ENCODE data around the gene COQ10A. TPM values are rescaled to one million over a fixed set of nuclear protein-coding genes. Genes with fewer than 3 reads are reported as not detected.

The COQ10A gene
- 9.4 TPM for total RNA-seq
- polyA plus RNA-seq = 24.9 TPM
- long read RNA-seq, donor 1 = 0 reads
- long read RNA-seq, donor 2 = 0 reads
- long read RNA-seq, donor 3, partial matches to known transcripts = 0 of 7 reads
- long read RNA-seq, donor 3, other reads (novel, unspliced or antisense) = 0 of 7 reads
- long read RNA-seq, donor 4, partial matches to known transcripts = 0 of 1 reads
- long read RNA-seq, donor 4, other reads (novel, unspliced or antisense) = 0 of 1 reads
- long read RNA-seq, donor 5, partial matches to known transcripts = 0 of 4 reads
- long read RNA-seq, donor 5, other reads (novel, unspliced or antisense) = 0 of 4 reads
- long read RNA-seq, donor 6, partial matches to known transcripts = 0 of 5 reads
- long read RNA-seq, donor 6, other reads (novel, unspliced or antisense) = 0 of 5 reads
- long read RNA-seq, donor 7, transcript COQ10A-201 (5 exons, 1,652 nt) = major isoform, 5 of 6 reads
- long read RNA-seq, donor 7, partial matches to known transcripts = 0 of 6 reads
- long read RNA-seq, donor 7, other reads (novel, unspliced or antisense) = 0 of 6 reads
- long read RNA-seq, donor 8, partial matches to known transcripts = 0 of 1 reads
- long read RNA-seq, donor 8, other reads (novel, unspliced or antisense) = 0 of 1 reads
- long read RNA-seq, donor 9, partial matches to known transcripts = 0 of 6 reads
- long read RNA-seq, donor 9, other reads (novel, unspliced or antisense) = 0 of 6 reads
- long read RNA-seq, donor 10, transcript COQ10A-201 (5 exons, 1,652 nt) = major isoform, 5 of 6 reads
- long read RNA-seq, donor 10, partial matches to known transcripts = 0 of 6 reads
- long read RNA-seq, donor 10, other reads (novel, unspliced or antisense) = 0 of 6 reads

- H3K9me3 ChIP-seq (ENCODE audit: control insufficient read depth in 2 of 2, insufficient read depth in 1 of 2, low read length in 1 of 2) = no peaks in the 10 kb centered on the region
- DNase-seq (ENCODE audit: low read depth in 6 of 9, low spot score in 9 of 9) = peak; percentile 76 to 95 (median 85)
Measured at GRCh38 chr12:56266693-56267442, at the start of gene COQ10A. COQ10A (plus strand) TSS chr12:56266942; CDS start chr12:56267119, 177 bp downstream.

GRCh38 chr12:56219840-56220239 is 46.9 kb upstream of the COQ10A start:
- no peak for DNase-seq (ENCODE audit: low read depth in 6 of 9, low spot score in 9 of 9)
- Histone ChIP-seq H3K36me3 (ENCODE audit: control insufficient read depth in 2 of 2, insufficient read depth in 2 of 2, low read length in 1 of 2) (peaks cover 9 to 12% of the 10 kb centered on the region in 2 donors), H3K27ac (ENCODE audit: low read depth in 1 of 2, low read length in 1 of 2) (no peak overlapping the region), H3K27me3 (ENCODE audit: control insufficient read depth in 2 of 2, insufficient read depth in 1 of 2, low read length in 1 of 2) (no peaks in the 10 kb centered on the region), H3K4me3 (ENCODE audit: low read length in 2 of 2) (no peak overlapping the region), H3K9me3 (ENCODE audit: control insufficient read depth in 2 of 2, insufficient read depth in 1 of 2, low read length in 1 of 2) (peaks cover 0 to 6% of the 10 kb centered on the region in 2 donors), H3K4me1 (ENCODE audit: control insufficient read depth in 2 of 2, insufficient read depth in 2 of 2, low read length in 2 of 2) (peaks cover 14 to 37% of the 10 kb centered on the region in 2 donors)
- 97% methylated on average over 9 of the region's 9 CpGs for WGBS

More at GRCh38 chr12:56266693-56267442, at the start of gene COQ10A:
- Histone ChIP-seq H3K27ac (ENCODE audit: low read depth in 1 of 2, low read length in 1 of 2) (peak within 1 kb of the TSS; percentile 96 to 98), H3K27me3 (ENCODE audit: control insufficient read depth in 2 of 2, insufficient read depth in 1 of 2, low read length in 1 of 2) (no peaks in the 10 kb centered on the region), H3K36me3 (ENCODE audit: control insufficient read depth in 2 of 2, insufficient read depth in 2 of 2, low read length in 1 of 2) (peaks cover 9 to 29% of the 10 kb centered on the region in 2 donors), H3K4me3 (ENCODE audit: low read length in 2 of 2) (peak within 1 kb of the TSS; percentile 72 to 85), H3K4me1 (ENCODE audit: control insufficient read depth in 2 of 2, insufficient read depth in 2 of 2, low read length in 2 of 2) (peaks cover 2 to 12% of the 10 kb centered on the region in 2 donors)
- WGBS = under 1% methylated on average over 68 of the region's 68 CpGs

- H3K4me3 ChIP-seq (ENCODE audit: low read length in 2 of 2) = peak overlapping the region; percentile 74 to 95
- H3K27me3 ChIP-seq (ENCODE audit: control insufficient read depth in 2 of 2, insufficient read depth in 1 of 2, low read length in 1 of 2) = no peaks in the 10 kb centered on the region
- H3K9me3 ChIP-seq (ENCODE audit: control insufficient read depth in 2 of 2, insufficient read depth in 1 of 2, low read length in 1 of 2) = peaks cover 0 to 6% of the 10 kb centered on the region in 2 donors
- 4% methylated on average over 10 of the region's 10 CpGs for WGBS
- peak overlapping the region; percentile 60 to 87 for H3K27ac ChIP-seq (ENCODE audit: low read depth in 1 of 2, low read length in 1 of 2)
- DNase-seq (ENCODE audit: low read depth in 6 of 9, low spot score in 9 of 9) = peak in 2 of 9 donors; percentile 13 to 22
- peaks cover 6 to 7% of the 10 kb centered on the region in 2 donors for H3K36me3 ChIP-seq (ENCODE audit: control insufficient read depth in 2 of 2, insufficient read depth in 2 of 2, low read length in 1 of 2)
- peaks cover 14 to 38% of the 10 kb centered on the region in 2 donors for H3K4me1 ChIP-seq (ENCODE audit: control insufficient read depth in 2 of 2, insufficient read depth in 2 of 2, low read length in 2 of 2)
Measured at GRCh38 chr12:56220611-56221231, 46.0 kb upstream of the COQ10A start.

DNA sequence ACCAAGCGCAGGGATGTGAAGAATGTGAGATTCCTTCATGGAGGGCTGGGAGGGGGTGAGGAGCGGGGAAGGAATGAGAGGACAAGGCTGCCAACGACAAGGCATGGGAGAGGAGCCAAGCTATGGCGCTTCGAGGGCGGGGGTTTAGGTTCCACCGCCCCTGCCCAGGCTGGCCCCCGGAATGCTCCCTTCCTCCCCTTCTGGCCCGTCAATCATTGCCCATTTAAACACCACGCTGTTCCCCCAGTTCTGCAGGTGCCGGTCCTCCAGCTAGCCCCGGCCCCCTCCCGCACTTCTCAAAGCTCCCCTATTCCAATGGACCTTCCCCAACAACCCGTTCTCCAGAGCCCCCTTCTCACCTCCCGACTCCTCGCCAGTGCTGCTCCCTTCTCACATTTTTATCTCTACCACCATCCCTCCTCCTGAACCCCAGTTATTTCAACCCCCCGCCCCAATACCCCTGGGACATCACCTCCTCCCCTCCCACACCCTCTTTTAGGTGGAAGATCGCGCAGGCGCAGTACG is 45.4 kb upstream of the COQ10A start:
- WGBS = under 1% methylated on average over 21 of the region's 21 CpGs
- peaks cover 14 to 38% of the 10 kb centered on the region in 2 donors for H3K4me1 ChIP-seq (ENCODE audit: control insufficient read depth in 2 of 2, insufficient read depth in 2 of 2, low read length in 2 of 2)
- peak overlapping the region; percentile 87 to 98 for H3K27ac ChIP-seq (ENCODE audit: low read depth in 1 of 2, low read length in 1 of 2)
- H3K27me3 ChIP-seq (ENCODE audit: control insufficient read depth in 2 of 2, insufficient read depth in 1 of 2, low read length in 1 of 2) = no peaks in the 10 kb centered on the region
- DNase-seq (ENCODE audit: low read depth in 6 of 9, low spot score in 9 of 9) = no peak
- H3K9me3 ChIP-seq (ENCODE audit: control insufficient read depth in 2 of 2, insufficient read depth in 1 of 2, low read length in 1 of 2) = peaks cover 0 to 6% of the 10 kb centered on the region in 2 donors
- peaks cover 3 to 4% of the 10 kb centered on the region in 2 donors for H3K36me3 ChIP-seq (ENCODE audit: control insufficient read depth in 2 of 2, insufficient read depth in 2 of 2, low read length in 1 of 2)
- peak overlapping the region; percentile 74 to 95 for H3K4me3 ChIP-seq (ENCODE audit: low read length in 2 of 2)

DNA sequence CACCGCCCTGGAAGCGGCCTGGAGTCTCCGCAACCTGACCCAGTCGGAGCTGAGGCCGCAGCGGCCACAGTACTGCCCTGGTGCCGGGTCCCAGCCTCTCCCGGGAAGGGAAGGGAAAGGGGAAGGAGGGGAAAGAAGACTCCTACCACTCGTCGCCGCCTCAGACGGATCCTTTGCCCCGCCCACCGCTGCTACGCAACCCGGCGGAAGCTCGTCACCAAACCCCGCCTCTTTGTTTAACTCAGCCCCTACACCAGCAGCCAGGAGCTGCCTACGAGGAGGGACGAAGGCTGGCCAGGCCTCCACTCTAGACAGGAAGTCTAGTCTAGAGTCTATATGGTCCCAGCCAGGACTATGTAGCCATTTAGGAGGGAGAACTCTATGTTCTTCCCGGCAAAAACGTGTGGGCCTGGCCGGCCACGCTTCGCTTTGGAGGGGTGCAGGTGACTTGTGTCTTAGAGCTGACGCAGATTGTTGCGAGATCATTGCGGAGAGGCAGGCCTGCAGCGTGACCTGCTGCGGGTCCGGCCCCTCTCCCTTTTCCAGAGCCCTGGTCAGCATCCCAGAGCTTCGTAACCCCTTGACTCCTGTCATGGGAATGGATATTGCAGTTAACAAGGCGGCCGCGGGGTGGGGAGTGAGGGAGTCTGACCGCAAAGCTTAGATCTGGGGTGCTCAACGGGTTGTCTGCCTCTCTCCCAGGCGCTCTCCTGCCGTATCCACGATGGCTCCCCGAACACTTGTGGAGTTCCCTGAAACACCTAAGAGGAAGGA is 44.8 kb upstream of the COQ10A start, which contains the start of gene RNF41:
RNF41 (minus strand) TSS at position 166 of the 774 bp plus-strand sequence. CDS start 7,875 bp downstream, outside the sequence.
- Histone ChIP-seq H3K36me3 (ENCODE audit: control insufficient read depth in 2 of 2, insufficient read depth in 2 of 2, low read length in 1 of 2) (no peaks in the 10 kb centered on the region), H3K4me1 (ENCODE audit: control insufficient read depth in 2 of 2, insufficient read depth in 2 of 2, low read length in 2 of 2) (peaks cover 14 to 38% of the 10 kb centered on the region in 2 donors), H3K4me3 (ENCODE audit: low read length in 2 of 2) (peak within 1 kb of the TSS; percentile 74 to 95), H3K27me3 (ENCODE audit: control insufficient read depth in 2 of 2, insufficient read depth in 1 of 2, low read length in 1 of 2) (no peaks in the 10 kb centered on the region), H3K27ac (ENCODE audit: low read depth in 1 of 2, low read length in 1 of 2) (peak within 1 kb of the TSS; percentile 87 to 98), H3K9me3 (ENCODE audit: control insufficient read depth in 2 of 2, insufficient read depth in 1 of 2, low read length in 1 of 2) (peaks cover 0 to 6% of the 10 kb centered on the region in 2 donors)
- WGBS = under 1% methylated on average over 42 of the region's 42 CpGs
- DNase-seq (ENCODE audit: low read depth in 6 of 9, low spot score in 9 of 9) = peak; percentile 84 to 98 (median 90)

- 14% methylated on average over 4 of the region's 4 CpGs for WGBS
- H3K36me3 ChIP-seq (ENCODE audit: control insufficient read depth in 2 of 2, insufficient read depth in 2 of 2, low read length in 1 of 2) = no peaks in the 10 kb centered on the region
- H3K27ac ChIP-seq (ENCODE audit: low read depth in 1 of 2, low read length in 1 of 2) = peak overlapping the region; percentile 87 to 98
- peaks cover 0 to 6% of the 10 kb centered on the region in 2 donors for H3K9me3 ChIP-seq (ENCODE audit: control insufficient read depth in 2 of 2, insufficient read depth in 1 of 2, low read length in 1 of 2)
- H3K4me3 ChIP-seq (ENCODE audit: low read length in 2 of 2) = peak overlapping the region; percentile 74 to 95
- DNase-seq (ENCODE audit: low read depth in 6 of 9, low spot score in 9 of 9) = no peak
- no peaks in the 10 kb centered on the region for H3K27me3 ChIP-seq (ENCODE audit: control insufficient read depth in 2 of 2, insufficient read depth in 1 of 2, low read length in 1 of 2)
- peaks cover 14 to 38% of the 10 kb centered on the region in 2 donors for H3K4me1 ChIP-seq (ENCODE audit: control insufficient read depth in 2 of 2, insufficient read depth in 2 of 2, low read length in 2 of 2)
Measured at GRCh38 chr12:56222531-56222895, 44.2 kb upstream of the COQ10A start.

DNA sequence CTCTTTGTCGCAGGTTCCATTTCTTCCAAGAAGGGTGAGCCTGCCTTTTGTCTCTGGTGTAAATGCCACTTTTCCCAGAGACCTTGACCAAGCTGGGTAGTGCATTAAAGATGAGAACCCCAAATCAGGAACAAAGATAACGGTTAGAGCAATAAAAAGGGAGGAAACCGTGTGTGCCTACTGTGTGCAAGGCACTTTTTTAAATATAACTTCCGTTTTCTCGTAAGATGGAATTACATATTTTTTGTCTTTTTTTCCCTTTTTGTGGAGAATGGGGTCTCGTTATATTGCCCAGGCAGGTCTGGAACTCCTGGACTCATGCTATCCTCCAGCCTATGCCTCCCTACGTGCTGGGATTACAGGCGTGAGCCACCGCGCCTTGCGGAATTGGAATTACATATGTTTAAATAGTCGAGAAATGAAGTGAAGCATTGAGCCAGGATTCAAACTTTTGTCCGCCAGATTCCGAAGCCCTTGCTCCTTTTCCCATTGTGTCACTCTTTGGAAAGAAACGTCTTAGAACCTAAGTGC is 43.1 kb upstream of the COQ10A start:
- H3K9me3 ChIP-seq (ENCODE audit: control insufficient read depth in 2 of 2, insufficient read depth in 1 of 2, low read length in 1 of 2) = peaks cover 0 to 6% of the 10 kb centered on the region in 2 donors
- no peaks in the 10 kb centered on the region for H3K27me3 ChIP-seq (ENCODE audit: control insufficient read depth in 2 of 2, insufficient read depth in 1 of 2, low read length in 1 of 2)
- H3K4me1 ChIP-seq (ENCODE audit: control insufficient read depth in 2 of 2, insufficient read depth in 2 of 2, low read length in 2 of 2) = peaks cover 14 to 38% of the 10 kb centered on the region in 2 donors
- WGBS = 28% methylated on average over 15 of the region's 15 CpGs
- H3K36me3 ChIP-seq (ENCODE audit: control insufficient read depth in 2 of 2, insufficient read depth in 2 of 2, low read length in 1 of 2) = peaks cover 0 to 2% of the 10 kb centered on the region in 2 donors
- H3K27ac ChIP-seq (ENCODE audit: low read depth in 1 of 2, low read length in 1 of 2) = peak overlapping the region; percentile 77 to 86
- DNase-seq (ENCODE audit: low read depth in 6 of 9, low spot score in 9 of 9) = peak in 1 of 9 donors; percentile 25
- peak overlapping the region; percentile 51 to 60 for H3K4me3 ChIP-seq (ENCODE audit: low read length in 2 of 2)

Data from thymus (tissue), 14 donors.